Heart left ventricle (tissue), 13 donors: ENCODE data around the gene SMLR1.

Experiments used
- POLR2A ChIP-seq, 2 donors: fragments of 450-650 bp; IDR thresholded peaks; one replicate each; pipeline ENCODE4 v1.6.1; 2017; ENCODE audit warnings: antibody characterized with exemption in 2 of 2, mild to moderate bottlenecking in 2 of 2, moderate library complexity in 2 of 2
- TF ChIP-seq, protein P1 (sequence below), 12 donors: fragments of 200-600 bp; sonication (generic) in 4 of 12; IDR thresholded peaks; one replicate each; pipeline versions ENCODE4 v1.5.0 to v1.8.0; 2018 to 2022; ENCODE audit warnings: antibody characterized with exemption in 12 of 12, mild to moderate bottlenecking in 5 of 12
- donor health status: ischemic (EF 13 %, LVEDD 7.1; RV severe dilation, severe dysfunction).
- donor health status: DM: no; HTN: yes; CAD: no.
- donor health status: DM: no; HTN: no; CAD: no.
- donor health status: ischemic (EF 25% LVEDD 6.9; RV normal size, moderate dysfunction).
- donor health status: ischemic (EF 25% LVEDD 5.7; RV mildly dilated, moderate dysfunction).
- donor health status: ischemic (EF 35%, LVEDD 5.7; RV mildly dilated, moderate dysfunction).
- donor health status: nonischemic (EF 11% LVEDD 7.7; RV severe dilation, severe dysfunction).
- donor health status: DM: yes; HTN: yes; CAD: no.
- donor health status: PGD.
- donor health status: ischemic (EF 29% LVEDD 5.4; RV normal size, mild dysfunction).
- donor health status: nonischemic (EF 23%, LVEDD 6.1; RV moderate dilation, normal function).

DNA sequence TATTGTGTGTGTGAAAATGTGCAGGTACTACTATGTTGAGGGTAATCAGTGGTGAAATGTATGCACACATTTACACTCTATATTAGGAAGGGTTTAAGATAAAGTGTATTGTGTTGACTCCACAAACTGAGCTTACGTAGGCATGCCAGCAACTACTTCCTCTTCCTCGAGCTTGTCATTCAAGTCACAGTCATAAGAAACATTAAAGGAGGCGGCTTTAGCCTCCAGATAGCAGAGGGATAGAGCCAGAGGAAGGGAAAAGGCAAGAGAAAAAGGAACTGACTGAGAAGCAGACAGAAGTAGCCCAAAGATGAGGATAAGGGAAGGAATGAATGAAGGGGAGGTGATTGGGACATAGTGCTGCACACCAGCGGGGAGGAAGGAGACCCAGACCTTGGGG is 55.2 kb downstream of the SMLR1 start:
- TF ChIP-seq, protein P1, sequence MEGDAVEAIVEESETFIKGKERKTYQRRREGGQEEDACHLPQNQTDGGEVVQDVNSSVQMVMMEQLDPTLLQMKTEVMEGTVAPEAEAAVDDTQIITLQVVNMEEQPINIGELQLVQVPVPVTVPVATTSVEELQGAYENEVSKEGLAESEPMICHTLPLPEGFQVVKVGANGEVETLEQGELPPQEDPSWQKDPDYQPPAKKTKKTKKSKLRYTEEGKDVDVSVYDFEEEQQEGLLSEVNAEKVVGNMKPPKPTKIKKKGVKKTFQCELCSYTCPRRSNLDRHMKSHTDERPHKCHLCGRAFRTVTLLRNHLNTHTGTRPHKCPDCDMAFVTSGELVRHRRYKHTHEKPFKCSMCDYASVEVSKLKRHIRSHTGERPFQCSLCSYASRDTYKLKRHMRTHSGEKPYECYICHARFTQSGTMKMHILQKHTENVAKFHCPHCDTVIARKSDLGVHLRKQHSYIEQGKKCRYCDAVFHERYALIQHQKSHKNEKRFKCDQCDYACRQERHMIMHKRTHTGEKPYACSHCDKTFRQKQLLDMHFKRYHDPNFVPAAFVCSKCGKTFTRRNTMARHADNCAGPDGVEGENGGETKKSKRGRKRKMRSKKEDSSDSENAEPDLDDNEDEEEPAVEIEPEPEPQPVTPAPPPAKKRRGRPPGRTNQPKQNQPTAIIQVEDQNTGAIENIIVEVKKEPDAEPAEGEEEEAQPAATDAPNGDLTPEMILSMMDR (IDR thresholded peaks at IDR 0.05) = no peak
- no peak for TF ChIP-seq POLR2A (IDR thresholded peaks at IDR 0.05)
